Lower leg skin (tissue), 3 donors: ENCODE results near the gene KCNJ16.

ENCODE experiments used
- CTCF ChIP-seq, 3 donors: fragments of 450-650 bp; IDR thresholded peaks; one replicate each; pipeline ENCODE4 v1.5.1; 2016; ENCODE audit warnings: antibody characterized with exemption in 3 of 3, mild to moderate bottlenecking in 3 of 3, moderate library complexity in 2 of 3
- POLR2A ChIP-seq, 2 donors: fragments of 450-650 bp; IDR thresholded peaks; one replicate each; pipeline ENCODE4 v1.6.1; 2016 to 2017; ENCODE audit warnings: antibody characterized with exemption in 2 of 2, mild to moderate bottlenecking in 1 of 2, moderate library complexity in 1 of 2

- TF ChIP-seq CTCF (IDR thresholded peaks at IDR 0.05) (no peak), POLR2A (IDR thresholded peaks at IDR 0.05) (no peak)
Measured at GRCh38 chr17:70123193-70123592, 48.2 kb downstream of the KCNJ16 start.
